ENCODE results near the gene LENG8. TPM values are rescaled to one million over a fixed set of nuclear protein-coding genes. Genes with fewer than 3 reads are reported as not detected.

The LENG8 gene
- total RNA-seq, 1 donor from 2014 or later: 36.6 TPM

- H3F3A ChIP-seq (ENCODE audit: low read depth): peaks cover 49% of the 10 kb centered on the region
- peak overlapping the region; percentile 41 for H3K4me3 ChIP-seq
- peaks cover 62% of the 10 kb centered on the region for H3K4me1 Mint-ChIP-seq
- H3K27me3 Mint-ChIP-seq (ENCODE audit: insufficient read depth, low read depth): peaks cover 8% of the 10 kb centered on the region
- no peaks in the 10 kb centered on the region for H3K9me3 ChIP-seq (ENCODE audit: low read depth)
- peak overlapping the region; percentile 76 for H3K4me3 Mint-ChIP-seq
- no peak for DNase-seq (ENCODE audit: low spot score)
- H3K4me1 ChIP-seq: peaks cover 44% of the 10 kb centered on the region
- TF ChIP-seq, protein P1, sequence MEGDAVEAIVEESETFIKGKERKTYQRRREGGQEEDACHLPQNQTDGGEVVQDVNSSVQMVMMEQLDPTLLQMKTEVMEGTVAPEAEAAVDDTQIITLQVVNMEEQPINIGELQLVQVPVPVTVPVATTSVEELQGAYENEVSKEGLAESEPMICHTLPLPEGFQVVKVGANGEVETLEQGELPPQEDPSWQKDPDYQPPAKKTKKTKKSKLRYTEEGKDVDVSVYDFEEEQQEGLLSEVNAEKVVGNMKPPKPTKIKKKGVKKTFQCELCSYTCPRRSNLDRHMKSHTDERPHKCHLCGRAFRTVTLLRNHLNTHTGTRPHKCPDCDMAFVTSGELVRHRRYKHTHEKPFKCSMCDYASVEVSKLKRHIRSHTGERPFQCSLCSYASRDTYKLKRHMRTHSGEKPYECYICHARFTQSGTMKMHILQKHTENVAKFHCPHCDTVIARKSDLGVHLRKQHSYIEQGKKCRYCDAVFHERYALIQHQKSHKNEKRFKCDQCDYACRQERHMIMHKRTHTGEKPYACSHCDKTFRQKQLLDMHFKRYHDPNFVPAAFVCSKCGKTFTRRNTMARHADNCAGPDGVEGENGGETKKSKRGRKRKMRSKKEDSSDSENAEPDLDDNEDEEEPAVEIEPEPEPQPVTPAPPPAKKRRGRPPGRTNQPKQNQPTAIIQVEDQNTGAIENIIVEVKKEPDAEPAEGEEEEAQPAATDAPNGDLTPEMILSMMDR (IDR thresholded peaks at IDR 0.05): no peak
- TF ChIP-seq EZH2 (IDR thresholded peaks at IDR 0.05) (no peak), EZH2phosphoT487 (IDR thresholded peaks at IDR 0.05) (no peak)
- peak overlapping the region; percentile 98 for H3K27ac Mint-ChIP-seq
- H3K36me3 ChIP-seq: no peaks in the 10 kb centered on the region
- no peaks in the 10 kb centered on the region for H3K9me3 Mint-ChIP-seq
- no peak overlapping the region for H2AFZ ChIP-seq (replicated peaks)
- H3K9ac ChIP-seq: no peak overlapping the region
- H4K20me1 ChIP-seq (ENCODE audit: low read depth): peaks cover 28% of the 10 kb centered on the region
- peaks cover 30% of the 10 kb centered on the region for H3K36me3 Mint-ChIP-seq
- H3K4me2 ChIP-seq: peak overlapping the region; percentile 99
- peak overlapping the region; percentile 97 for H3K27ac ChIP-seq
- H3K27me3 ChIP-seq: no peaks in the 10 kb centered on the region
- H3K79me2 ChIP-seq (ENCODE audit: low read depth): peaks cover 38% of the 10 kb centered on the region
These were observed 27.9 kb upstream of the LENG8 start for GRCh38 chr19:54421169-54421516.

DNA sequence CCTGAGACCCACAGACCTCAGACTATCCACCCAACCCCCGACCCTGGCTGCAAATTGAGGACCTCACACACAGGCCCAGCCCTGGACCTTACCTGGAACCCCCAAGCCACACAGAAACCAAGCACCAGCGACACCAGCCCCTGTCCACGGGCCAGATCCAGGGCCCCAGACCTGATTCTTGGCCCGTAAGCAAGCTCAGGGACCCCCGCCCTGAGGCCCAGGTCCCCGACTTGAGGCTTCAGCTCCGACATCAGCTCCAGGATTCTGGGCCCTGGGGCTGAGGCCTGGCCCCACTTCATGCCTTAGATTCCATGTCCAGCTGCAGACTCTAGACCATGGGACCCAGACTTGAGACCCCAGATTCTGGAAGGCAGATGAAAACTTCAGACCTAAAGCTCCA lies 27.5 kb upstream of the LENG8 start:
- peak overlapping the region; percentile 76 for H3K4me3 Mint-ChIP-seq
- peak overlapping the region; percentile 99 for H3K4me2 ChIP-seq

GRCh38 chr19:54422136-54422535 lies 26.9 kb upstream of the LENG8 start:
- no peaks in the 10 kb centered on the region for H3K27me3 ChIP-seq
- DNase-seq (ENCODE audit: low spot score): no peak
- TF ChIP-seq EZH2 (IDR thresholded peaks at IDR 0.05) (no peak), EZH2phosphoT487 (IDR thresholded peaks at IDR 0.05) (no peak)
- TF ChIP-seq, protein P1 (IDR thresholded peaks at IDR 0.05): no peak

More for the DNA sequence above, 27.5 kb upstream of the LENG8 start:
- TF ChIP-seq, protein P1 (IDR thresholded peaks at IDR 0.05): no peak
- TF ChIP-seq EZH2phosphoT487 (IDR thresholded peaks at IDR 0.05) (no peak), EZH2 (IDR thresholded peaks at IDR 0.05) (no peak)
- Mint-ChIP-seq H3K9me3 (no peaks in the 10 kb centered on the region), H3K27ac (peak overlapping the region; percentile 98), H3K4me1 (peaks cover 66% of the 10 kb centered on the region), H3K36me3 (peaks cover 33% of the 10 kb centered on the region), H3K27me3 (ENCODE audit: insufficient read depth, low read depth) (peaks cover 8% of the 10 kb centered on the region)
- Histone ChIP-seq H4K20me1 (ENCODE audit: low read depth) (peaks cover 25% of the 10 kb centered on the region), H2AFZ (replicated peaks) (no peak overlapping the region), H3K4me3 (peak overlapping the region; percentile 41), H3K79me2 (ENCODE audit: low read depth) (peaks cover 34% of the 10 kb centered on the region), H3K4me1 (peaks cover 44% of the 10 kb centered on the region), H3K27me3 (no peaks in the 10 kb centered on the region), H3K9ac (no peak overlapping the region), H3K36me3 (no peaks in the 10 kb centered on the region), H3F3A (ENCODE audit: low read depth) (peaks cover 49% of the 10 kb centered on the region), H3K27ac (no peak overlapping the region), H3K9me3 (ENCODE audit: low read depth) (no peaks in the 10 kb centered on the region)
- no peak for DNase-seq (ENCODE audit: low spot score)

More at GRCh38 chr19:54422136-54422535, 26.9 kb upstream of the LENG8 start:
- Histone ChIP-seq H3K4me1 (peaks cover 40% of the 10 kb centered on the region), H3K9me3 (ENCODE audit: low read depth) (no peaks in the 10 kb centered on the region), H3F3A (ENCODE audit: low read depth) (peaks cover 45% of the 10 kb centered on the region), H3K79me2 (ENCODE audit: low read depth) (peaks cover 28% of the 10 kb centered on the region), H4K20me1 (ENCODE audit: low read depth) (peaks cover 24% of the 10 kb centered on the region), H3K9ac (no peak overlapping the region), H3K4me3 (no peak overlapping the region), H3K4me2 (peak overlapping the region; percentile 99), H3K36me3 (no peaks in the 10 kb centered on the region), H2AFZ (replicated peaks) (no peak overlapping the region), H3K27ac (no peak overlapping the region)
- H3K4me1 Mint-ChIP-seq: peaks cover 67% of the 10 kb centered on the region
- peaks cover 6% of the 10 kb centered on the region for H3K27me3 Mint-ChIP-seq (ENCODE audit: insufficient read depth, low read depth)
- H3K36me3 Mint-ChIP-seq: peaks cover 34% of the 10 kb centered on the region
- H3K9me3 Mint-ChIP-seq: no peaks in the 10 kb centered on the region
- H3K27ac Mint-ChIP-seq: no peak overlapping the region
- H3K4me3 Mint-ChIP-seq: no peak overlapping the region
